Ovary (tissue), 3 donors: ENCODE measurements around the gene EPB41L1.

Source experiments
- CTCF ChIP-seq, 3 donors: fragments of 450-650 bp in 2 of 3; fragments of 200-600 bp in 1 of 3; IDR thresholded peaks; one replicate each; pipeline versions ENCODE4 v1.5.1 to v1.8.0; 2016 to 2022; ENCODE audit warnings: antibody characterized with exemption in 3 of 3, mild to moderate bottlenecking in 1 of 3
- EP300 ChIP-seq: sonication (generic); formaldehyde crosslinking; IDR thresholded peaks from one replicate; pipeline ENCODE4 v1.6.1; 2017; ENCODE audit warnings: antibody characterized with exemption
- donor health status: DM: no; HTN: no; CAD: no.

DNA sequence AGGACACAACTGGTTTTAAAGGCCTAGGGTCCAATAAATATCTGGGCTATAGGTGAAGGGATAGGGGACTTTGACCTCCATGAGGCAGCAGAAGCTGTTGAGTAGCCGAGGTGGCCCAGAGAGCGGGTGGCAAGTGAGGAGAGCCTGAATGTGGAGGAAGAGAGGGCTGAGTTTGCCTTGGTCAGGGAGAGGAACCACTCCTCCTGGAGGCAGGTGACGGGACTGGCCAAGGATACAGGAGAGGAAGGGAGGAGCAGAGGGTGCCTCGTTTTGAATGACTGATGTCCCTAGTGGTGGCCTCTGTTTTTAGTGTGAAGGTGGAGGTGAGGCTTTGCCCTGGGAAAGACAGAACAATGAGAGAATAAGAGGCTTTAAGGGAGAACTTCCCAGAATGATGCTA lies 62.7 kb downstream of the EPB41L1 start:
- TF ChIP-seq CTCF (IDR thresholded peaks at IDR 0.05), result no peak
- no peak for TF ChIP-seq EP300
